IPS-20b (cell line): ENCODE data around the gene BECN2.

Experiments used
- H3K27ac ChIP-seq: one replicate; pipeline ENCODE4 v1.5.1; 2013; ENCODE audit warnings: low read length
- H3K27me3 ChIP-seq: 2 replicates; pipeline ENCODE4 v1.6.1; 2013; ENCODE audit warnings: mild to moderate bottlenecking, low read length, inconsistent platforms; ENCODE audit not compliant: insufficient read depth
- H3K36me3 ChIP-seq: 2 replicates; pipeline ENCODE4 v1.6.1; 2013; ENCODE audit warnings: low read depth, mild to moderate bottlenecking, inconsistent platforms, low read length, moderate library complexity; ENCODE audit not compliant: insufficient read depth
- H3K4me1 ChIP-seq: 2 replicates; pipeline ENCODE4 v1.6.1; 2013; ENCODE audit warnings: mild to moderate bottlenecking, control low read depth, inconsistent platforms, low read length, moderate library complexity; ENCODE audit not compliant: insufficient read depth
- H3K4me3 ChIP-seq: 2 replicates; pipeline ENCODE4 v1.5.1; 2013; ENCODE audit warnings: mild to moderate bottlenecking, low read length, inconsistent platforms
- H3K9ac ChIP-seq: 2 replicates; pipeline ENCODE4 v1.6.1; 2013; ENCODE audit warnings: low read depth, mild to moderate bottlenecking, inconsistent platforms, low read length, moderate library complexity
- H3K9me3 ChIP-seq: 2 replicates; pipeline ENCODE4 v1.6.1; 2013; ENCODE audit warnings: mild to moderate bottlenecking, low read depth, low read length, inconsistent platforms; ENCODE audit not compliant: insufficient read depth

Gene BECN2

DNA sequence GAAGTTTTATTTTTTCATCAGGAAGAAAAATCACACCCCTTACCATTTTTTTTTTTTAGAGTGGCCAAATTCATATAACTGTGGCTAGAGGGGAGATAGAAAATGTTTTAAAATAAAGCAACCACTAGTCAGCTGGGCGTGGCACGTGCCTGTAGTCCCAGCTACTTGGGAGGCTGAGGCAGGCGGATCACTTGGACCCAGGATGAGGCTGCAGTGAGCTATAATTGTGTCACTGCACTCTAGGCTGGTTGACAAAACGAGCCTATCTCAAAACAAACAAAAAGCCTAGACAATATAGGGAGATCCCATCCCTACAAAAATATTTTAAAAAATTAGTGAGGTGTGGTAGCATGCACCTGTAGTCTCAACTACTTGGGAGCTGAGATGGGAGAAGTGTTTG is 14.8 kb upstream of the BECN2 start:
- Histone ChIP-seq H3K4me1 (no peaks in the 10 kb centered on the region), H3K9ac (no peak overlapping the region), H3K36me3 (no peaks in the 10 kb centered on the region), H3K4me3 (no peak overlapping the region), H3K27ac (no peak overlapping the region), H3K9me3 (peaks cover 4% of the 10 kb centered on the region; the same call in 1 of the 2 replicates), H3K27me3 (no peaks in the 10 kb centered on the region)

DNA sequence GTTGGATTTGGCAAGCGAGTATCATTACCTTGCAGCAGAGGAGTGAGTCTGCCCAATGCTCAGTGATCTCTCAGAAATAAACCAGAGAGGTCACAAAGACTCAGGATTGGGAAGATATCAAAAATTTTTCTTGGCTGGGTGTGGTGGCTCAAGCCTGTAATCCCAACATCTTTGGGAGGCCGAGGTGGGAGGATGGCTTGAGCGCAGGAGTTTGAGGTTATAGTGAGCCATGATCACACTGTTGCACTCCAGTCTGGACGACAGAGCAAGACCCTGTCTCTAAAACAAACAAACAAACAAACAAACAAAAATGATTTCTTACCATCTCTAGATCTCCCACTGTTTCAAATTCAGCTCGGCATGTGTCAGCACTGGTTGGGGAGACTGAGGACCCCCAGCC is 13.3 kb upstream of the BECN2 start:
- Histone ChIP-seq H3K4me1 (no peaks in the 10 kb centered on the region), H3K36me3 (no peaks in the 10 kb centered on the region), H3K9me3 (no peaks in the 10 kb centered on the region), H3K9ac (no peak overlapping the region), H3K27me3 (no peaks in the 10 kb centered on the region), H3K4me3 (no peak overlapping the region), H3K27ac (no peak overlapping the region)

DNA sequence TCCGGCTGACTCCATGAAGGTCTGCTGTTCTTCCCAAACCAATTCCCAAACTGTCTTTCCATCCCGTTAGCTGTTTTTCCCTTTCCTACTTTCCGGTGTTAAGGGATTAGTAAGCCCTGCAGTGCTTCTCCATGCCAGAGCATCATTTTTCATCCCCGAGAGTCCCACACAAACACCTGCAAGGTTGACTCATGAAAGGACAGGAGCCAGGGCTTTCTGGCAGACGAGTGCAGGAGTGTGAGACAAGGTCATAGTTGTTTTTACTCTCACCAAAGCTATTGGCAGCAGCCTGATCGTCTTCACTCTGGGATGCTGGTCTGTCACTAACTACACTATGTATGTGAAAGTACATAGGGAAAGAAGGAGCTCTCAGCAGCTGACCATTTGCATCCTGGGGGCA is 10.2 kb upstream of the BECN2 start:
- H3K9ac ChIP-seq = no peak overlapping the region
- H3K27ac ChIP-seq = no peak overlapping the region
- no peaks in the 10 kb centered on the region for H3K27me3 ChIP-seq
- no peaks in the 10 kb centered on the region for H3K36me3 ChIP-seq
- no peaks in the 10 kb centered on the region for H3K9me3 ChIP-seq
- no peak overlapping the region for H3K4me3 ChIP-seq
- H3K4me1 ChIP-seq = no peaks in the 10 kb centered on the region

DNA sequence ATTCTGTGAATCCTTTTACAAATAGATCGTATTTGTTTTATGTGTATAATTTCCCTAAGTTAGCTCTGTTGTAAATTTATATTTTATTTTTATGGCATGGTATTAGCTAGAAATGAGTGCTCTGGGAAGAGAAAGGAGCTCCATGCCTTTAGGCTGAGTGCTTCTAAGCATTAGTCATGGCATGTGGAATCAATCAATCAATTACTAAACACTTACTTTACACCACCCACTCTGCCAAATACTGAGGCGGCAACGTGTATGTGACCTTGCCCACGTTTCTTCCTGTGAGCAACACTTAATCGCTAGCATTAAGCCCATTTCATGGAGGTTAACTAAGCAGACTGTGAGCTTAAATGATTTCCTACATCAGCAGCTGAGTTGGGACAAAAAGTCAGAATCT is 7.2 kb upstream of the BECN2 start:
- Histone ChIP-seq H3K27me3 (no peaks in the 10 kb centered on the region), H3K4me1 (no peaks in the 10 kb centered on the region), H3K27ac (no peak overlapping the region), H3K9me3 (no peaks in the 10 kb centered on the region), H3K36me3 (no peaks in the 10 kb centered on the region), H3K4me3 (no peak overlapping the region), H3K9ac (no peak overlapping the region)

DNA sequence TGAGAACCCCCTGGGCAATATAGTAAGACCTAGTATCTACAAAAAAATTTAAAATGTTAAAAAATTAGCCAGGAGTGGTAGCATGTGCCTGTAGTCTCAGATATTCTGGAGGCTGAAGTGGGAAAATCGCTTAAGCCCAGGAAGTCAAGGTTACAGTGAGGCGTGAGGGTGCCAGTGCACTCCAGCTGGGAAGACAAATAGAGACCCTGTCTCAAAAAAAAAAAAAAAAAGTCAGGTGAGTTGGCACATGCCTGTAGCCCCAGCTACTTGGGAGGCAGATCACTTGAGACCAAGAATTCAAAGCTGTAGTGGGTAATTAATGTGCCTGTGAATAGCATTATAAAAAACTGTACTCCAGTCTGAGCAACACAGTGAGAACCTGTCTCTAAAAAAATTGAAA is 4.6 kb downstream of the BECN2 start:
- H3K4me3 ChIP-seq = no peak overlapping the region
- H3K27ac ChIP-seq = no peak overlapping the region
- no peaks in the 10 kb centered on the region for H3K27me3 ChIP-seq
- H3K36me3 ChIP-seq = no peaks in the 10 kb centered on the region
- no peaks in the 10 kb centered on the region for H3K4me1 ChIP-seq
- H3K9me3 ChIP-seq = no peaks in the 10 kb centered on the region
- no peak overlapping the region for H3K9ac ChIP-seq

DNA sequence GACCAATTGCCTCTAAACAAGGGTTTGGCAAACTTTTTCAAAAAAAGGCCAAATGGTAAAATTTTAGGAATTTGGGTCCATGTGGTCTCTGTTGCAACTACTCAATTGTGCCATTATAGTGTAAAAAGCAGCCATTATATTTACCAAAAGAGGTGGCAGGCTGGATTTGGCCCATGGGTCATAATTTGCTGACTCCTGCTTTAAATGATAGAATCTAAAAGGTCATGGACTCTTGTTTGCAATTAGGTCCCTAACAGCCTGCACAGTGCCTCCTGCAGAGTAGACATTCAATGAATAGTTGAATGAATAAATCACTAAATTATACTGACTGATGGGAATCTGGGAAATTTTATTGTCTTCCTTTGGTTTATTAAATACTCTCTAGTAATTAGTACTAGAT is 6.2 kb downstream of the BECN2 start:
- H3K27me3 ChIP-seq = no peaks in the 10 kb centered on the region
- no peaks in the 10 kb centered on the region for H3K9me3 ChIP-seq
- no peaks in the 10 kb centered on the region for H3K4me1 ChIP-seq
- no peaks in the 10 kb centered on the region for H3K36me3 ChIP-seq
- H3K27ac ChIP-seq = no peak overlapping the region
- H3K4me3 ChIP-seq = no peak overlapping the region
- H3K9ac ChIP-seq = no peak overlapping the region

DNA sequence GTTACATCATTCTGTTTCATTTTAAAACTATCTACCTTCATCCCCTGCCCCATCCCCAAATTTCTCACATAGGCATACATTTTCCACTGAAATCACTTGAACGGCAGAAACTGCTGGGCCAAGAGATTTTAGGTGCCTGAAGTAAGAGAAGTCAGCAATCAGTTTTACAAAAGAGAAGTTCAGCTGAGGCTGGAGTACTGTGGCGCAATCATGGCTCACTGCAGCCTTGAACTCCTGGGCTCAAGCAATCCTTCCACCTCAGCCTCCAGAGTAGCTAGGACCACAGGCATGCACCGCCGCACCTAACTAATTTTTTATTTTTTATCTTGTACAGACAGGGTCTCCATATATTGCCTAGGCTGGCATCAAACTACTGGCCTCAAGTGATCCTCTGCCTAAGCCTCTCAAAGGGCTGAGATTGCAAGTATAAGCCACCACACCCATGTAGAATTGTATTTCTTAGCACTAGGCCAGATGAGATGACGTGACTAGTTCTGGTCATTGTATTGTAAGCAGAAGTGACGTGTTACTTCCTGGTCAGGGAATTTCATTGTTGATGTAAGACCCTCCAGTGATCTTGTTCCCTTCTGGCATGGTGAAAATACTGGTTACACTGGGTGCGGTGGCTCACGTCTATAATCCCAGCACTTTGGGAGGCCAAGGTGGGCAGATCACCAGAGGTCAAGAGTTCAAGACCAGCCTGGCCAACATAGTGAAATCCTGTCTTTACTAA is 7.1 kb downstream of the BECN2 start:
- Histone ChIP-seq H3K9ac (no peak overlapping the region), H3K36me3 (no peaks in the 10 kb centered on the region), H3K9me3 (no peaks in the 10 kb centered on the region), H3K27ac (no peak overlapping the region), H3K27me3 (no peaks in the 10 kb centered on the region), H3K4me3 (no peak overlapping the region), H3K4me1 (no peaks in the 10 kb centered on the region)

DNA sequence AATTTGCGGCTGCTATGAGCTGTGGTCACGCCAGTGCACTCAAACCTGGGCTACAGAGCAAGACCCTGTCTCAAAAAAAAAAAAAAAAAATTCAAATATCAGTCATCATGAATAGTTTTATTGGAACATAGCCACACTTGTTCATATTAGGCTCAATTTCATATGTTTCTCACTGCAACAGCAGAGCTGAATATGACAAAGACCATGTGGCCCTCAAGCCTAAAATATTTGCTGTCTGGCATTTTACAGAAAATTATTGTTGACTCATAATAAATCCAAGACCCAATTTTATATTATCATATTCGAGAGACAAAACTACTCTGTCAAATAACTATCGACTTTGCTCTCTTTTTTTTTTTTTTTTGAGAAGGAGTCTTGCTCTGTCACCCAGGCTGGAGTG is 11.0 kb downstream of the BECN2 start:
- Histone ChIP-seq H3K9ac (no peak overlapping the region), H3K9me3 (no peaks in the 10 kb centered on the region), H3K36me3 (no peaks in the 10 kb centered on the region), H3K4me1 (peaks cover 7% of the 10 kb centered on the region; the same call in 1 of the 2 replicates), H3K27ac (no peak overlapping the region), H3K4me3 (no peak overlapping the region), H3K27me3 (no peaks in the 10 kb centered on the region)

DNA sequence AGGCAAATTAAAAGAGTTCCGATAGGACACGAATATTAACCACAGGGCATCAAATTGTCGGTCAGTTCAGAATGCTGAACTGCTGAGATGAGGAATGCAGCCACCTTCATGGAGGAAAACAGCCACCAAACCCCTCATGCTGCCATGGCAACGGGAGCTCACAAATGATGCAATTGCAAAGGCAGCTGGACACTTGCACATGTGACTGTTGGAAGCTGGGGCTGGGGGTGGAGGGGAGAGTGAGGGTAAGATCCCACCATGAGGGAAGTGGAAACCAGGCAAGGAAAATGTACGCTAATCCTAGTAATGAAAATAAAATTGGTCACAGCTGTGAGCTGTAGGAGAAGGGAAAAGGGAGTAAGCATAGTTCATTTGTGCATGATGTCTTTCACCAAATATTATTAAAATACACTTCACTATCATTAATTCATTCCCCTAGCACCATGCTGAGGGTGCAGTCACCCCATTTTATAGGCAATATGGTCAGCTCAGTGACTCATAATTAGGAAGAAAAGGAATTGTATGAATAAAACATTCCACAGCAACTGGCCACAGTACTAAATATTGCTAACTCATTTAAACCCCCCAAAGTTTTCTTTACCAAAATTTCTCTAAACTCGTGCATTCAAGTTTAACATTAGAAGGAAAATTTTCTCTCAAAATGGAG is 15.3 kb downstream of the BECN2 start:
- Histone ChIP-seq H3K9ac (peak overlapping the region; percentile 3; the same call in 1 of the 2 replicates), H3K27me3 (no peaks in the 10 kb centered on the region), H3K27ac (no peak overlapping the region), H3K9me3 (no peaks in the 10 kb centered on the region), H3K4me3 (no peak overlapping the region), H3K4me1 (peaks cover 7% of the 10 kb centered on the region; the same call in 1 of the 2 replicates), H3K36me3 (no peaks in the 10 kb centered on the region)

DNA sequence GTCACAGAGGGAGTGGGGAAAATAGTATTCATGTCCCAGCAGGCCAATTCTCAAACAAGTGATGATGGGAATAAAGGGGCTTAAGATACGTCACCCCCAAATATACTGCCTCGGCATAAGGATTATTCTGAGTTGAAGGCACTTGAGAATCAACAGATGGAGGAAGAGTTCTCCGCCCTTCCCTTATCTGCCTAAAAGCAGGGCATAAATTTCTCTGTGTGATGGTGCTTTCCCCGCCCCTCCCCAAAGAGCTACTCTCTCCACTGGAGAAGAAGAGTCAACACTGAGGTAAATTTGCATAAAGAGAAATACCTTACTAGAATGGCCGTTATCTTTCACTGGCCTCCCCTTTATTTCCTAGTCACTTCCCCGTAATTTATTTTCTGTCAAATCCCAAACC is 18.7 kb downstream of the BECN2 start:
- H3K36me3 ChIP-seq = no peaks in the 10 kb centered on the region
- H3K4me3 ChIP-seq = no peak overlapping the region
- H3K4me1 ChIP-seq = peaks cover 7% of the 10 kb centered on the region; the same call in 1 of the 2 replicates
- H3K9me3 ChIP-seq = no peaks in the 10 kb centered on the region
- no peak overlapping the region for H3K27ac ChIP-seq
- H3K9ac ChIP-seq = no peak overlapping the region
- no peaks in the 10 kb centered on the region for H3K27me3 ChIP-seq

DNA sequence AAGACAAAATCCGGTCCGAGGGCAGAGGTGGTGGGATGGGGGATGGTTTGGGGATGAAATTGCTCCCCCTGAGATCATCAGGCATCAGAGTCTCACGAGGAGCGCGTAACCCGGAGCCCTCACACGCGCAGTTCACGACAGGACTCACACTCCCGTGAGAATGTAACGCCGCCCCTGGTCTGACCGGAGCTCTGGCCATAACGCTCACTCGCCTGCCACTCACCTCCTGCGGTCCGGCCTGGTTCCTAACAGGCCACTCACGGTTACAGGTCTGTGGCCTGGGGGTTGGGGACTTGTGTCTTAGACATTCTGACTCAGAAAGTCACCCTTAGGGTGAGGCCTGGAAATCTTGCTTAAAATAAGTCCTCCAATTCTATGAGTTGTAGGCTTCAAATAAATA is 21.5 kb downstream of the BECN2 start:
- Histone ChIP-seq H3K4me3 (no peak overlapping the region), H3K36me3 (no peaks in the 10 kb centered on the region), H3K27ac (no peak overlapping the region), H3K9ac (no peak overlapping the region), H3K9me3 (no peaks in the 10 kb centered on the region), H3K4me1 (no peaks in the 10 kb centered on the region), H3K27me3 (no peaks in the 10 kb centered on the region)

DNA sequence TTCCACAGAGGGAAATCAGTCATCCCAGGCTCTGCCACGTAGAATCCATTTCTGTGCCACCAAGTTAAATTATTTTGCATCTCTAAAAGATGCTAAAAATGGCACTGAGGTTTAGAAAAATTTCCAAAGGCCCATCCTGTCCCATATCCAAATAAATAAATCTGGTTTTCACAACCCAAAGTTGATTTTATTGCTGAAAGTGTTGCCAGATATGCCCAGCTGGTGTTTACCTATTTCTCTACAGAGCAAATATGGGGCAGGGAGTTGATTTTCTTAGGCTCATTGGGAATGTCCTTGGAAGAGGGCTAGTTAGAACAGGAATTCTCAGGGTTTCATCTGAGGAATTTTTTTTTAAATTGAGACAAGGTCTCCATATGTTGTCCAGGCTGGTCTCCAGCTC is 22.4 kb downstream of the BECN2 start:
- no peaks in the 10 kb centered on the region for H3K36me3 ChIP-seq
- no peaks in the 10 kb centered on the region for H3K9me3 ChIP-seq
- H3K27ac ChIP-seq = no peak overlapping the region
- no peaks in the 10 kb centered on the region for H3K27me3 ChIP-seq
- no peaks in the 10 kb centered on the region for H3K4me1 ChIP-seq
- no peak overlapping the region for H3K9ac ChIP-seq
- H3K4me3 ChIP-seq = no peak overlapping the region
